Heart left ventricle (tissue), 16 donors: Measurements from ENCODE around the gene NAIF1. TPM values are rescaled to one million over a fixed set of nuclear protein-coding genes. Genes with fewer than 3 reads are reported as not detected.
A peak's percentile ranks its signal among the peaks of the same experiment; 100 is the strongest.

Experiments used
- ATAC-seq, 4 donors: fragments of 200-7000 bp; cut with Tn5 transposase; one replicate each; pipeline ENCODE4 v1.9.1; 2020 to 2022; ENCODE audit warnings: moderate library complexity in 4 of 4, mild to moderate bottlenecking in 3 of 4, moderate number of reproducible peaks in 1 of 4
- DNase-seq, 5 donors: peaks; one replicate each; pipeline ENCODE4 v3.0.0-alpha.2; 2020
- H3K27ac ChIP-seq, 12 donors: fragments of 200-600 bp; sonication (generic) in 4 of 12; one replicate each; pipeline versions ENCODE4 v1.5.0 to v1.8.0; 2016 to 2022; ENCODE audit warnings: mild to moderate bottlenecking in 2 of 12
- H3K27me3 ChIP-seq, 9 donors: fragments of 200-600 bp; sonication (generic) in 2 of 9; one replicate each; pipeline versions ENCODE4 v1.5.1 to v1.8.0; 2016 to 2022; ENCODE audit warnings: mild to moderate bottlenecking in 3 of 9
- H3K36me3 ChIP-seq, 9 donors: fragments of 200-600 bp; sonication (generic) in 2 of 9; one replicate each; pipeline versions ENCODE4 v1.5.0 to v1.8.0; 2018 to 2022; ENCODE audit warnings: mild to moderate bottlenecking in 2 of 9
- H3K4me1 ChIP-seq, 12 donors: fragments of 200-600 bp; sonication (generic) in 4 of 12; one replicate each; pipeline versions ENCODE4 v1.5.0 to v1.8.0; 2016 to 2022; ENCODE audit warnings: mild to moderate bottlenecking in 3 of 12
- H3K4me3 ChIP-seq, 12 donors: fragments of 200-600 bp; sonication (generic) in 4 of 12; one replicate each; pipeline versions ENCODE4 v1.5.0 to v1.8.0; 2017 to 2022; ENCODE audit warnings: mild to moderate bottlenecking in 9 of 12, moderate library complexity in 4 of 12
- H3K9me3 ChIP-seq, 12 donors: fragments of 200-600 bp; sonication (generic) in 4 of 12; one replicate each; pipeline versions ENCODE4 v1.5.0 to v1.8.0; 2016 to 2022; ENCODE audit warnings: mild to moderate bottlenecking in 1 of 12
- POLR2A ChIP-seq, 2 donors: fragments of 450-650 bp; IDR thresholded peaks; one replicate each; pipeline ENCODE4 v1.6.1; 2017; ENCODE audit warnings: antibody characterized with exemption in 2 of 2, mild to moderate bottlenecking in 2 of 2, moderate library complexity in 2 of 2
- WGBS, 4 donors: extraction: QIAGEN DNeasy Blood & Tissue Kit in 2 of 4; methylation state at CpG; one replicate each; pipeline versions ENCODE4 v1.1.5 to v1.1.7; 2013 to 2018; 5-methylcytosine and 5-hydroxymethylcytosine counted together
- intact Hi-C, 10 donors: fragments of 100-400 bp; cut with DNase I; formaldehyde crosslinking; loops; one replicate each; pipeline versions ENCODE4 v1.11.1 to v1.14.2; 2022
- polyA plus RNA-seq, 2 donors: library from polyadenylated mRNA; stranded (reverse); fragments of 200-250 nt; gene quantifications; one replicate each; pipeline ENCODE4 v1.2.3, GENCODE V29; 2013
- total RNA-seq, 9 donors: library from RNA; depleted of rRNA in 2 of 9; stranded (reverse); fragments of >200 nt in 2 of 9; fragmentation: NEBNext Ultra II Directional in 3 of 9; extraction: Animal tissue kit (Norgen Biotek cat#: 25700) in 3 of 9; gene quantifications; one replicate each; pipeline versions ENCODE4 v1.1.0 to v1.2.4, GENCODE V29; 2016 to 2023
- TF ChIP-seq, protein P1 (sequence below), 12 donors: fragments of 200-600 bp; sonication (generic) in 4 of 12; IDR thresholded peaks; one replicate each; pipeline versions ENCODE4 v1.5.0 to v1.8.0; 2018 to 2022; ENCODE audit warnings: antibody characterized with exemption in 12 of 12, mild to moderate bottlenecking in 5 of 12
- donor health status: ischemic (EF 13 %, LVEDD 7.1; RV severe dilation, severe dysfunction).
- donor health status: healthy with polysubstance abuse.
- donor health status: DM: no; HTN: yes; CAD: no.
- donor health status: DM: no; HTN: no; CAD: no.
- donor health status: ischemic (EF 25% LVEDD 6.9; RV normal size, moderate dysfunction).
- donor health status: ischemic (EF 25% LVEDD 5.7; RV mildly dilated, moderate dysfunction).
- donor health status: healthy.
- donor health status: DM: yes; HTN: yes; CAD: no.
- donor health status: ischemic (EF 35%, LVEDD 5.7; RV mildly dilated, moderate dysfunction).
- donor health status: nonischemic (EF 11% LVEDD 7.7; RV severe dilation, severe dysfunction).
- donor health status: DM: yes; HTN: yes; CAD: no.
- donor health status: PGD.
- donor health status: ischemic (EF 29% LVEDD 5.4; RV normal size, mild dysfunction).
- donor health status: nonischemic (EF 23%, LVEDD 6.1; RV moderate dilation, normal function).

Gene NAIF1
- total and polyA plus RNA-seq, 11 donors = 3.5 to 8.9 (median 6.5) TPM

DNA sequence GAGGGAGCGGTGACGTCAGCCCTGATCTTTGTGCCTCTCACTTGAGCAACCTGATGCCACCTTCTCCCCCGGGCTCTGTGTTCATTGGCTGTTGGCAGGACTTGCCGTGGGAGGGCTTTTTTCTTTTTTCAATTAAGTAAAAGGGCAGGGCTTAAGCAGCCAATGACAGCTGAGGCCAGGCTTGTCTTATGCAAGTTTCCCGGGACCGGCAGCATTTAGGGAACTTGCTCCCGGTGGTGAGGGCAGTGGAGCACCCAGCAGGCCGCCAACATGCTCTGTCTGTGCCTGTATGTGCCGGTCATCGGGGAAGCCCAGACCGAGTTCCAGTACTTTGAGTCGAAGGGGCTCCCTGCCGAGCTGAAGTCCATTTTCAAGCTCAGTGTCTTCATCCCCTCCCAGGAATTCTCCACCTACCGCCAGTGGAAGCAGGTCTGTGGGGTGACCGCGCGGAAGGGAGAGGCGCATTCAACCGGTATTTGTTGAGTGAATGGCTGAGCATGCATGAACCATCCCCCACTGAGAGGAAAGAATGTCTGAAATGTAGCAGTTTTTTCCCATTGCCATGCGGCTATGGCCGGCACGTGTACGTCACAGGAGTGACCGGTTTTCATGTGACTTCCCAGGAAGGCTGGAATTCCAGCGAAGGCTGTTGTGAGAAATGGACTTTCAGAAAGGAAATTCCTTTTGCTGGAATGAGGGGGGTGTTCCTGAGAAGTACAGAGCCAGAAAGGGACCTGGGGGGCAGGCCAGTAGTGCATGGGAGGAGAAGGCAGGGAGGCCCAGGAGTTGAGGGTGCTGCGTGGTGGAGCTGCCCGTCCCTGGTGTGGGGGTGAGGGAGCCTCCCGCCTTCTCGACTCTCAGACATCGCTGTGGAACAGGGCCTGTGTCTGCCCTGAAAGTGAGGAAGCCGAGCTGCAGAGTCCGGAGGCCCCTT lies 31.4 kb upstream of the NAIF1 start:
- no peaks in the 10 kb centered on the region for H3K9me3 ChIP-seq
- peak overlapping the region; percentile 14 to 67 (median 56) for H3K4me3 ChIP-seq
- H3K27me3 ChIP-seq = no peaks in the 10 kb centered on the region
- WGBS, 4 donors = 1 to 15% (median 3%) methylated on average over 28 to 32 of the region's 32 CpGs
- peak overlapping the region; percentile 85 to 96 (median 93) for H3K27ac ChIP-seq
- H3K36me3 ChIP-seq = peaks cover 0 to 34% (median 25%) of the 10 kb centered on the region in 9 donors
- DNase-seq = peak; percentile 86 to 97 (median 91)
- TF ChIP-seq POLR2A (IDR thresholded peaks at IDR 0.05) = peak; percentile 74 to 98
- TF ChIP-seq, protein P1, sequence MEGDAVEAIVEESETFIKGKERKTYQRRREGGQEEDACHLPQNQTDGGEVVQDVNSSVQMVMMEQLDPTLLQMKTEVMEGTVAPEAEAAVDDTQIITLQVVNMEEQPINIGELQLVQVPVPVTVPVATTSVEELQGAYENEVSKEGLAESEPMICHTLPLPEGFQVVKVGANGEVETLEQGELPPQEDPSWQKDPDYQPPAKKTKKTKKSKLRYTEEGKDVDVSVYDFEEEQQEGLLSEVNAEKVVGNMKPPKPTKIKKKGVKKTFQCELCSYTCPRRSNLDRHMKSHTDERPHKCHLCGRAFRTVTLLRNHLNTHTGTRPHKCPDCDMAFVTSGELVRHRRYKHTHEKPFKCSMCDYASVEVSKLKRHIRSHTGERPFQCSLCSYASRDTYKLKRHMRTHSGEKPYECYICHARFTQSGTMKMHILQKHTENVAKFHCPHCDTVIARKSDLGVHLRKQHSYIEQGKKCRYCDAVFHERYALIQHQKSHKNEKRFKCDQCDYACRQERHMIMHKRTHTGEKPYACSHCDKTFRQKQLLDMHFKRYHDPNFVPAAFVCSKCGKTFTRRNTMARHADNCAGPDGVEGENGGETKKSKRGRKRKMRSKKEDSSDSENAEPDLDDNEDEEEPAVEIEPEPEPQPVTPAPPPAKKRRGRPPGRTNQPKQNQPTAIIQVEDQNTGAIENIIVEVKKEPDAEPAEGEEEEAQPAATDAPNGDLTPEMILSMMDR (IDR thresholded peaks at IDR 0.05) = no peak
- intact Hi-C loops = loop anchor here in 1 of 10 donors (2.0 kb wide), 1 partner anchor 28 kb away; the partner anchor contains the start of gene PTGES2
- peaks cover 19 to 98% (median 70%) of the 10 kb centered on the region in 12 donors for H3K4me1 ChIP-seq
- ATAC-seq = peak; percentile 78 to 85 (median 80)

DNA sequence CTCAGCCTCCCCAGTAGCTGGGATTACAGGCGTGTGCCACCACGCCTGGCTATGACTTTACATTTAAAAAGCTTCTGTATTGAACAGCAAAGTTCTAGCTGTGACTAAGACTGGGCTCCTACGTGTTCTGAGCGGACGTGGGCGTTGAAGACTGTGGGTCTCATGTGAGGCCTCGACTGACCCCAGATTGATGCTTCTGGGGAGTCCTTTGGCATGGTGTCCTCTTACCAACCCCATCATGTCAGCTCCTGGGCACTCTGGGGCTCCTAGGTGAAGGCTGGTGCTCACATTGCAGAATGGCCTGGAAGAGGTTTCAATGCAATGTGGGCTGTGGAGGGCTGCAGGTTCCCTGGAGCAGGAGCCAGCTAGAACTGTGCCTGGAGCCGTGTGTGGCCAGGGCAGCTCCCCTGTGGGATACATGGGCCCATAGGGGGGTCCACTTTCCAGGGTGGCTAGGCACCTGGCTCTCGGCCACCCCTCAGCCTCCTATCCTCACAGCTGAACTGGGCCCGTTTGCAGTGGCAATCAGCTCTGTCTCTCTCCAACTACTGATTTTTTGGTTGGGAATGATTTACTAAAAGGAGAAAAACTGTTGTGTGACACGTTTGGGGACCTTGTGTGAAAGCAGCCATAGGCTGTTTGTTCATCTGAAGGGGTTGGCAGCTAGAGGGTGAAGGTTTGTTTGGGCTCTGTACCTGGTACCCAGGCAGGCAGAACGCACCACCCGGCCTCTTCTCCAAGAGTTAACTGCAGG lies 30.6 kb upstream of the NAIF1 start:
- Histone ChIP-seq H3K4me3 (peak overlapping the region in 9 of 12 donors; percentile 52 to 67 (median 60)), H3K36me3 (peaks cover 0 to 25% (median 16%) of the 10 kb centered on the region in 9 donors), H3K9me3 (no peaks in the 10 kb centered on the region), H3K27me3 (no peaks in the 10 kb centered on the region), H3K4me1 (peaks cover 19 to 98% (median 76%) of the 10 kb centered on the region in 12 donors), H3K27ac (peak overlapping the region; percentile 85 to 96 (median 93))
- no peak for ATAC-seq
- intact Hi-C loops = loop anchor here in 1 of 10 donors (2.0 kb wide), 1 partner anchor 29 kb away; the partner anchor contains the start of gene PTGES2
- 63 to 68% (median 66%) methylated on average over 12 to 13 of the region's 13 CpGs for WGBS, 4 donors
- peak in 1 of 5 donors; percentile 52 for DNase-seq
- no peak for TF ChIP-seq POLR2A (IDR thresholded peaks at IDR 0.05)
- TF ChIP-seq, protein P1 (IDR thresholded peaks at IDR 0.05) = no peak

DNA sequence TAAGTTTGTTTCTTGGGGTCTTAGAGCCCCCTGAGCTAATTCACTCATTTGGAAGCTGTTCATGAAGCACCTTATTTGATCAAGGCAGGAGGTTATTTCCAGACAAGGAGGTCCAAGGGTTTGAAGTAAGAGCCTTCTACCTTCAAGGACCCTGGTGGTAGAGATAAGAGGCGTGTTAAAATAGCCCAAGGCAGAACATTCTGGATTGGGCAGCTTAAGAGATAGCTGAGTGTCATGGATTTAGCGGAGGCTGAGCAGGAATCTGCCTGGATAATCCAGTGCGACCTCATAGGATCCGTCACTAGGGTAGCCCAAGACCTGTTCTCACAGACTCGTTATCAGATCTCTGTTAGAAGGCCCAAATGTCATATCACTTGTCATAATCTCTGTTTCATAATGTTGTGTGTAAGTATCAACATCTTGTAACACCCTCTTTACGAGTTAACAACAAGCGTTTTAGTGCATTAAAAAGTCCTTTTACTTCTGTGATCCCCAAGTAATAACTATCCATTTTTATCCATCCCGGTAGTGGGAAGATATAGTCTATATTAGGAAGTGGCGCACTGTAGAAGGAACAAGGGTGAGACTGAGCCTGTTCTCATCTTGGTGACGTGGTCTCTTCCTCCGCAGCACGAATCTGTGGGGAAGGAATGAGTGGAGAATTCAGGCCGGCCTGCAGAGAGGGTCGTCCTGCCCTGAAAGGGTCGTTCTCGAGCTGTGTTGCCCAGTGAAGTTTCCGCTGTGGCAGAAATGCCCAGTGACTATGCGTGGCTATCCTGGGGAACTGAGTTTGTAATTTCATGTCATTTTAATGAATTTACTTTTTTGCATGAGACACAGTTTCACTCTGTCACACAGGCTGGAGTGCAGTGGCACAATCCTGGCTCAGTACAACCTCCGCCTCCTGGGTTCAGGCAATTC lies 29.8 kb upstream of the NAIF1 start:
- H3K36me3 ChIP-seq = peaks cover 0 to 17% (median 8%) of the 10 kb centered on the region in 9 donors
- 79 to 82% (median 82%) methylated on average over 19 of the region's 19 CpGs for WGBS, 4 donors
- no peaks in the 10 kb centered on the region for H3K9me3 ChIP-seq
- peak in 1 of 5 donors; percentile 43 for DNase-seq
- H3K27me3 ChIP-seq = no peaks in the 10 kb centered on the region
- ATAC-seq = no peak
- H3K4me1 ChIP-seq = peaks cover 19 to 98% (median 74%) of the 10 kb centered on the region in 12 donors
- H3K4me3 ChIP-seq = no peak overlapping the region
- no peak for TF ChIP-seq POLR2A (IDR thresholded peaks at IDR 0.05)
- TF ChIP-seq, protein P1 (IDR thresholded peaks at IDR 0.05) = no peak
- H3K27ac ChIP-seq = peak overlapping the region in 7 of 12 donors; percentile 90 to 96 (median 93)
- intact Hi-C loops = no loop called here
